AG04450 (cell line): ENCODE data around the gene TBX1. TPM values are rescaled to one million over a fixed set of nuclear protein-coding genes. Genes with fewer than 3 reads are reported as not detected.

Experiments
- CTCF ChIA-PET: fragments of 300-600, 350-600 bp; formaldehyde crosslinking; extraction: SDS; loops from one replicate; lab custom pipeline; 2022; ENCODE audit warnings: antibody characterized with exemption, inconsistent platforms; lab: Charles Lee
- POLR2A ChIA-PET: fragments of 350-600 bp; formaldehyde crosslinking; extraction: SDS; loops from one replicate; lab custom pipeline; 2021; ENCODE audit warnings: antibody characterized with exemption, inconsistent platforms; lab: Yijun Ruan, JAX
- DNase-seq: peaks from one replicate; pipeline ENCODE4 v3.0.0-alpha.2; 2011; ENCODE audit warnings: low read depth, low spot score
- H3K27ac ChIP-seq: one replicate; pipeline ENCODE4 v1.5.1; 2012; ENCODE audit warnings: low read depth, low read length, control low read depth
- H3K27me3 ChIP-seq: one replicate; pipeline ENCODE4 v1.6.0; 2012; ENCODE audit warnings: low read length; ENCODE audit not compliant: control insufficient read depth, insufficient read depth
- H3K4me3 ChIP-seq: 2 replicates; pipeline ENCODE4 v1.5.1; 2011; ENCODE audit warnings: mild to moderate bottlenecking, low read depth, low read length, control low read depth
- H3K9me3 ChIP-seq: 2 replicates; pipeline ENCODE4 v1.5.1; 2012; ENCODE audit warnings: low read length; ENCODE audit not compliant: control insufficient read depth, insufficient read depth
- CTCF ChIP-seq: IDR thresholded peaks from 2 replicates; pipeline ENCODE4 v1.5.1; 2011; ENCODE audit warnings: low read depth, low read length, control low read depth, inconsistent platforms
- polyA plus RNA-seq: library from polyadenylated mRNA; depleted of rRNA; stranded (reverse); fragments of >200 nt; gene quantifications from 2 replicates; pipeline ENCODE4 v1.2.3, GENCODE V29; 2011

Gene TBX1
- polyA plus RNA-seq, 1 experiment, result not detected

GRCh38 chr22:19745155-19746101 lies 15.2 kb upstream of the TBX1 start:
- no peaks in the 10 kb centered on the region; the same call in 1 of the 2 replicates for H3K9me3 ChIP-seq
- DNase-seq, result no peak
- ChIA-PET CTCF (interaction anchor here (0.9 to 1.7 kb wide), 3 partner anchors 15 to 165 kb away, joined by 3 to 6 read pairs (median 4); no protein-coding TSS in a partner anchor), POLR2A (no interaction called here)
- no peak overlapping the region for H3K4me3 ChIP-seq
- no peak overlapping the region for H3K27ac ChIP-seq
- TF ChIP-seq CTCF, result no peak
- peaks cover 6% of the 10 kb centered on the region for H3K27me3 ChIP-seq

DNA sequence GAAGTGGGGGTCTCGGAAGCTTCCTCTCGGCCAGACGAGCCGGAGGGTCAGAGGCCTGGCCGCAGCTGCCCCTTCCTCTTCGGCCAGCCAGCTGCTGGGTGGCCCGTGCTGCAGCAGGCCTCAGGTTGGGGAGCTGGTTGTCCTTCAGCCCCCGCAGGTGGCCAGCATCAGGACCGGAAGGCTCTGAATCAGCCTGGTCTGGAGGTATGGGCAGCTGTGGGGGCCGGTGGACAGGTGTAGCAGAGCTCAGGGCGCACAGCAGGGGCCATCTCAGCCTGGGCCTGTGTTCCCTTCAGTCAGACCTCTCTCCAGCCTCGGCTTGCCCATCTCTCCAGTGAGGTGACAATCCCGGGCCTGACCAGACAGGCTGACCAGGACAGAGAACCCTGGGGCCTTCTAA lies 13.9 kb upstream of the TBX1 start:
- CTCF ChIA-PET, result no interaction called here
- H3K27ac ChIP-seq, result no peak overlapping the region

GRCh38 chr22:19747551-19747950 lies 13.0 kb upstream of the TBX1 start:
- no peak for TF ChIP-seq CTCF
- no peak overlapping the region for H3K27ac ChIP-seq
- DNase-seq, result no peak
- POLR2A ChIA-PET, result interaction anchor here (0.6 kb wide), 1 partner anchor 10 kb away, joined by 5 read pairs; no protein-coding TSS in a partner anchor
- CTCF ChIA-PET, result interaction anchor here (0.7 kb wide), 1 partner anchor 163 kb away, joined by 5 read pairs; no protein-coding TSS in a partner anchor
- H3K9me3 ChIP-seq, result no peaks in the 10 kb centered on the region; the same call in 1 of the 2 replicates
- no peak overlapping the region for H3K4me3 ChIP-seq
- H3K27me3 ChIP-seq, result peaks cover 10% of the 10 kb centered on the region

More for the DNA sequence above, 13.9 kb upstream of the TBX1 start:
- H3K4me3 ChIP-seq, result no peak overlapping the region
- peaks cover 6% of the 10 kb centered on the region for H3K27me3 ChIP-seq
- H3K9me3 ChIP-seq, result no peaks in the 10 kb centered on the region; the same call in 1 of the 2 replicates
- TF ChIP-seq CTCF, result no peak
- no peak for DNase-seq
- POLR2A ChIA-PET, result no interaction called here

DNA sequence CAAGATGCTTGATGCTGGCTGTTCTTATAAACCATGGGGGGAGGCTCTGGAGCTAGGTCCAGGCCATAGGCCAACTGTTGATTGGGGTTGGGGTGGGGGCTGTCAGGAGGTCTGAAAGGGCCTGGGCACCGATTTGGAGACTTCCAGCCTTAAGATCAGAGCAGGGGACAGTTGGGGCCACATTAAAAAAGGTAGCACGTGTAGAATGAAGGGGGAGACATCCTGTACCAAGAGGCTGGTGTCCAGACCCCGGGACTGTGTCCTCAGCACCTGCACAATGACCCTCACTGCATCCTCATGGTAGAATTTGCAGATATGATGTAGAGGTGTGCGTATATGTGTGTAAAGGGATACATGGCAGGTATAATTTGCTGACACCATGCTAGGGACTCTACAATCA lies 12.4 kb upstream of the TBX1 start:
- POLR2A ChIA-PET, result no interaction called here
- CTCF ChIA-PET, result no interaction called here
- Histone ChIP-seq H3K27me3 (peaks cover 16% of the 10 kb centered on the region), H3K27ac (no peak overlapping the region), H3K9me3 (no peaks in the 10 kb centered on the region; the same call in 1 of the 2 replicates), H3K4me3 (no peak overlapping the region)
- DNase-seq, result no peak
- TF ChIP-seq CTCF, result no peak
